Fibroblast of lung (primary cell): Measurements from ENCODE around the gene MED14.

Experiments
- EZH2 ChIP-seq: IDR thresholded peaks from 2 replicates; pipeline ENCODE4 v1.5.1; 2012; ENCODE audit warnings: low read length, control low read depth, mild to moderate bottlenecking; ENCODE audit errors: missing control alignments
- TF ChIP-seq, protein P1 (sequence below), 2 donors: IDR thresholded peaks in 1 of 2; conservative IDR thresholded peaks in 1 of 2; 1 replicate in 1 of 2; 2 replicates in 1 of 2; pipeline ENCODE4 v1.5.1; 2011 to 2012; ENCODE audit warnings: low read length in 2 of 2, control low read depth in 1 of 2, inconsistent platforms in 1 of 2, low read depth in 1 of 2, mild to moderate bottlenecking in 1 of 2

GRCh38 chrX:40773809-40774208, 38.5 kb upstream of the MED14 start:
- TF ChIP-seq EZH2, result no peak
- TF ChIP-seq, protein P1, sequence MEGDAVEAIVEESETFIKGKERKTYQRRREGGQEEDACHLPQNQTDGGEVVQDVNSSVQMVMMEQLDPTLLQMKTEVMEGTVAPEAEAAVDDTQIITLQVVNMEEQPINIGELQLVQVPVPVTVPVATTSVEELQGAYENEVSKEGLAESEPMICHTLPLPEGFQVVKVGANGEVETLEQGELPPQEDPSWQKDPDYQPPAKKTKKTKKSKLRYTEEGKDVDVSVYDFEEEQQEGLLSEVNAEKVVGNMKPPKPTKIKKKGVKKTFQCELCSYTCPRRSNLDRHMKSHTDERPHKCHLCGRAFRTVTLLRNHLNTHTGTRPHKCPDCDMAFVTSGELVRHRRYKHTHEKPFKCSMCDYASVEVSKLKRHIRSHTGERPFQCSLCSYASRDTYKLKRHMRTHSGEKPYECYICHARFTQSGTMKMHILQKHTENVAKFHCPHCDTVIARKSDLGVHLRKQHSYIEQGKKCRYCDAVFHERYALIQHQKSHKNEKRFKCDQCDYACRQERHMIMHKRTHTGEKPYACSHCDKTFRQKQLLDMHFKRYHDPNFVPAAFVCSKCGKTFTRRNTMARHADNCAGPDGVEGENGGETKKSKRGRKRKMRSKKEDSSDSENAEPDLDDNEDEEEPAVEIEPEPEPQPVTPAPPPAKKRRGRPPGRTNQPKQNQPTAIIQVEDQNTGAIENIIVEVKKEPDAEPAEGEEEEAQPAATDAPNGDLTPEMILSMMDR (conservative IDR thresholded peaks at IDR 0.05 in 1 of 2, IDR thresholded peaks at IDR 0.05 in 1 of 2; ENCODE audit: low read depth in 1 of 2, low read length in 2 of 2), result no peak
